Progenitor cell of endocrine pancreas (in vitro differentiated cells): ENCODE data around the gene ZNHIT1. TPM values are rescaled to one million over a fixed set of nuclear protein-coding genes. Genes with fewer than 3 reads are reported as not detected.
A peak's percentile ranks its signal among the peaks of the same experiment; 100 is the strongest.

Experiments
- DNase-seq: peaks from one replicate; pipeline ENCODE4 v3.0.0; 2021; ENCODE audit warnings: low spot score; ENCODE audit not compliant: unreplicated experiment
- H3K27ac Mint-ChIP-seq: 2 replicates; pipeline ENCODE4 v1.8.0; 2021; ENCODE audit warnings: mild to moderate bottlenecking, moderate library complexity, mixed read lengths
- H3K27me3 Mint-ChIP-seq: 2 replicates; pipeline ENCODE4 v1.8.0; 2021; ENCODE audit warnings: mixed read lengths
- H3K36me3 Mint-ChIP-seq: 2 replicates; pipeline ENCODE4 v1.8.0; 2022; ENCODE audit warnings: mixed read lengths; ENCODE audit not compliant: insufficient read depth
- H3K4me1 Mint-ChIP-seq: 2 replicates; pipeline ENCODE4 v1.8.0; 2021; ENCODE audit warnings: low read depth, mixed read lengths
- H3K4me3 Mint-ChIP-seq: 2 replicates; pipeline ENCODE4 v1.8.0; 2021; ENCODE audit warnings: low read depth, mild to moderate bottlenecking, moderate library complexity, mixed read lengths
- H3K9me3 Mint-ChIP-seq: 2 replicates; pipeline ENCODE4 v1.8.0; 2021; ENCODE audit warnings: low read depth, mixed read lengths
- CTCF ChIP-seq: fragments of 200-600 bp; sonication (generic); IDR thresholded peaks from one replicate; pipeline ENCODE4 v1.5.0; 2021; ENCODE audit warnings: antibody characterized with exemption, mild to moderate bottlenecking; ENCODE audit not compliant: unreplicated experiment
- total RNA-seq: library from RNA; stranded (reverse); gene quantifications from 2 replicates; pipeline ENCODE4 v1.2.1, GENCODE V29; 2021

The ZNHIT1 gene
- total RNA-seq, 1 donor from 2014 or later: 62.2 TPM

GRCh38 chr7:101212014-101212413, 6.0 kb upstream of the ZNHIT1 start:
- Mint-ChIP-seq H3K9me3 (no peaks in the 10 kb centered on the region), H3K27me3 (no peaks in the 10 kb centered on the region), H3K4me1 (peaks cover 8% of the 10 kb centered on the region), H3K4me3 (no peak overlapping the region), H3K27ac (no peak overlapping the region), H3K36me3 (peaks cover 14% of the 10 kb centered on the region)
- DNase-seq: no peak
- no peak for TF ChIP-seq CTCF

- no peak for TF ChIP-seq CTCF
- peak overlapping the region; percentile 99 for H3K4me3 Mint-ChIP-seq
- H3K27ac Mint-ChIP-seq: peak overlapping the region; percentile 76
- peaks cover 5% of the 10 kb centered on the region for H3K36me3 Mint-ChIP-seq
- no peaks in the 10 kb centered on the region for H3K9me3 Mint-ChIP-seq
- no peaks in the 10 kb centered on the region for H3K27me3 Mint-ChIP-seq
- peaks cover 20% of the 10 kb centered on the region for H3K4me1 Mint-ChIP-seq
- DNase-seq: no peak
These were observed 1.7 kb upstream of the ZNHIT1 start for GRCh38 chr7:101216001-101216859.

- Mint-ChIP-seq H3K4me1 (peaks cover 20% of the 10 kb centered on the region), H3K27me3 (no peaks in the 10 kb centered on the region), H3K4me3 (peak overlapping the region; percentile 99), H3K9me3 (no peaks in the 10 kb centered on the region), H3K27ac (peak overlapping the region; percentile 76), H3K36me3 (peaks cover 9% of the 10 kb centered on the region)
- no peak for TF ChIP-seq CTCF
- DNase-seq: peak; percentile 25
These were observed 1.0 kb upstream of the ZNHIT1 start for GRCh38 chr7:101216860-101217387.

GRCh38 chr7:101218236-101219125, 516 bp downstream of the ZNHIT1 start:
- Mint-ChIP-seq H3K9me3 (no peaks in the 10 kb centered on the region), H3K27ac (peak overlapping the region; percentile 91), H3K36me3 (peaks cover 11% of the 10 kb centered on the region), H3K27me3 (no peaks in the 10 kb centered on the region), H3K4me3 (peak overlapping the region; percentile 99), H3K4me1 (peaks cover 20% of the 10 kb centered on the region)
- TF ChIP-seq CTCF: no peak
- DNase-seq: no peak

- no peaks in the 10 kb centered on the region for H3K27me3 Mint-ChIP-seq
These were observed 2.3 kb downstream of the ZNHIT1 start for GRCh38 chr7:101220295-101220694.

More at GRCh38 chr7:101220295-101220694, 2.3 kb downstream of the ZNHIT1 start:
- no peak for TF ChIP-seq CTCF
- Mint-ChIP-seq H3K9me3 (no peaks in the 10 kb centered on the region), H3K4me3 (no peak overlapping the region), H3K36me3 (peaks cover 14% of the 10 kb centered on the region), H3K27ac (no peak overlapping the region), H3K4me1 (peaks cover 20% of the 10 kb centered on the region)
- DNase-seq: no peak
